Sigmoid colon (tissue), 4 donors: ENCODE measurements around the gene SCRN1.

Experiments used
- EP300 ChIP-seq, 4 donors: sonication (generic); formaldehyde crosslinking; IDR thresholded peaks; one replicate each; pipeline ENCODE4 v1.6.1; 2017; ENCODE audit warnings: antibody characterized with exemption in 4 of 4
- POLR2A ChIP-seq, 2 donors: fragments of 450-650 bp; IDR thresholded peaks; one replicate each; pipeline ENCODE4 v1.6.1; 2016; ENCODE audit warnings: antibody characterized with exemption in 2 of 2, mild to moderate bottlenecking in 2 of 2, moderate library complexity in 2 of 2
- TF ChIP-seq, protein P1 (sequence below), 4 experiments: fragments of 450-650 bp in 3 of 4; fragments of 200-600 bp in 1 of 4; IDR thresholded peaks; one replicate each; pipeline ENCODE4 v1.5.1; 2016 to 2019; ENCODE audit warnings: antibody characterized with exemption in 4 of 4, mild to moderate bottlenecking in 3 of 4, moderate library complexity in 2 of 4

DNA sequence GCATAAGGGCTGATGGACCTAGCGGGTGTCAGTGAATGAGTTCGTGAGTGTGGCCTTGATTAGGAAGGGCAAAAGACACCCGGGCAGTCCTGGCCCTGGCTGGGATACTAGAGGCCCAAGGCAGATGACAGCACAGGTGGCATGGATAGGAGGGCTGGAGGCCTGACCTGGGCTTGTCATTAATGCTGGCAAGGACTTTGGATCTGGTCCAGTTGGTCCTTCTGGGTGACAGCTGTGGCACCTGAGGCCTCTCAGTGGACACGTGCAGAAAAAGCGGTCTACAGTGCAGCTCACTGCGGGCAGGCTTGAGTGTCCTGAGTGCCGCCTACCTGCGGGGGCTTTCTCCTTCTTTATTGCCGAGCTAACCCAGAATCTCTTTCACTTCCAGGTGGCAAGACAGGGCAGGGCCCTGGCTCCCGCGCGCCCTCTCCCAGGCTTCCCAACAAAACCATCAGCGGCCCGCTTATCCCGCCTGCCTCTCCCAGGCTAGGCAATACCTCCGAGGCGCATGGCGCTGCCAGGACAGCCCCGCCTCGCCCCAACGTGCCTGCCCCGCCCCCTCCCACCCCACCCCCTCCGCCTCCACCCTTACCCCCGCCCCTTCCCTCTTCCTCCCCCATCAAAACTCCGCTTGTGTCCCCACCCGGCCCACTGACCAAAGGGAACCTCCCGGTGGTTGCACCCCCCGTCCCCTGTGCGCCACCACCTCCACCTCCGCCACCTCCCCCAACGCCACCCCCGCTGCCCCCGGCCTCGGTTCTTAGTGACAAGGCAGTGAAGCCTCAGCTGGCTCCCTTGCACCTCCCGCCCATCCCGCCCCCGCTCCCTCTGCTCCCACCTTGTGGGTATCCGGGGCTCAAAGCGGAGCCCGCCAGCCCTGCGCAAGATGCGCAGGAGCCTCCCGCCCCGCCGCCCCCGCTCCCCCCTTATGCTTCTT, 105.9 kb downstream of the SCRN1 start:
- TF ChIP-seq POLR2A (IDR thresholded peaks at IDR 0.05) (no peak), EP300 (IDR thresholded peaks at IDR 0.05) (no peak)
- TF ChIP-seq, protein P1, sequence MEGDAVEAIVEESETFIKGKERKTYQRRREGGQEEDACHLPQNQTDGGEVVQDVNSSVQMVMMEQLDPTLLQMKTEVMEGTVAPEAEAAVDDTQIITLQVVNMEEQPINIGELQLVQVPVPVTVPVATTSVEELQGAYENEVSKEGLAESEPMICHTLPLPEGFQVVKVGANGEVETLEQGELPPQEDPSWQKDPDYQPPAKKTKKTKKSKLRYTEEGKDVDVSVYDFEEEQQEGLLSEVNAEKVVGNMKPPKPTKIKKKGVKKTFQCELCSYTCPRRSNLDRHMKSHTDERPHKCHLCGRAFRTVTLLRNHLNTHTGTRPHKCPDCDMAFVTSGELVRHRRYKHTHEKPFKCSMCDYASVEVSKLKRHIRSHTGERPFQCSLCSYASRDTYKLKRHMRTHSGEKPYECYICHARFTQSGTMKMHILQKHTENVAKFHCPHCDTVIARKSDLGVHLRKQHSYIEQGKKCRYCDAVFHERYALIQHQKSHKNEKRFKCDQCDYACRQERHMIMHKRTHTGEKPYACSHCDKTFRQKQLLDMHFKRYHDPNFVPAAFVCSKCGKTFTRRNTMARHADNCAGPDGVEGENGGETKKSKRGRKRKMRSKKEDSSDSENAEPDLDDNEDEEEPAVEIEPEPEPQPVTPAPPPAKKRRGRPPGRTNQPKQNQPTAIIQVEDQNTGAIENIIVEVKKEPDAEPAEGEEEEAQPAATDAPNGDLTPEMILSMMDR (IDR thresholded peaks at IDR 0.05), result no peak
